Peyer's patch (tissue), 4 donors: ENCODE results near the gene ZNF598. TPM values are rescaled to one million over a fixed set of nuclear protein-coding genes. Genes with fewer than 3 reads are reported as not detected.

Experiments used
- DNase-seq, 3 donors: peaks; one replicate each; pipeline ENCODE4 v3.0.0-alpha.2; 2017 to 2019
- H3K27ac ChIP-seq, 4 donors: fragments of 200-600 bp; sonication (generic); one replicate each; pipeline ENCODE4 v1.5.1; 2016 to 2019
- H3K27me3 ChIP-seq, 2 donors: fragments of 200-600 bp; sonication (generic); one replicate each; pipeline ENCODE4 v1.5.1; 2019
- H3K36me3 ChIP-seq, 3 donors: fragments of 200-600 bp; sonication (generic); one replicate each; pipeline ENCODE4 v1.5.1; 2016 to 2019
- H3K4me1 ChIP-seq, 4 donors: fragments of 200-600 bp; sonication (generic); one replicate each; pipeline ENCODE4 v1.5.1; 2016 to 2019
- H3K4me3 ChIP-seq, 4 donors: fragments of 200-600 bp; sonication (generic); 1 replicate in 3 of 4; 2 replicates in 1 of 4; pipeline ENCODE4 v1.5.1; 2016 to 2019; ENCODE audit warnings: mild to moderate bottlenecking in 1 of 4
- H3K9me3 ChIP-seq, 4 donors: fragments of 200-600 bp; sonication (generic); one replicate each; pipeline ENCODE4 v1.5.1; 2016 to 2019; ENCODE audit warnings: mild to moderate bottlenecking in 1 of 4
- POLR2A ChIP-seq, 2 donors: fragments of 450-650 bp; IDR thresholded peaks; one replicate each; pipeline ENCODE4 v1.5.1; 2017; ENCODE audit warnings: antibody characterized with exemption in 2 of 2, mild to moderate bottlenecking in 2 of 2, moderate library complexity in 2 of 2
- total RNA-seq, 4 donors: library from RNA; depleted of rRNA; stranded (reverse); fragments of >200 nt; gene quantifications; one replicate each; pipeline ENCODE4 v1.1.0, GENCODE V29; 2016
- TF ChIP-seq, protein P1 (sequence below), 6 experiments: fragments of 450-650 bp in 4 of 6; fragments of 200-600 bp in 2 of 6; sonication (generic) in 1 of 6; IDR thresholded peaks; one replicate each; pipeline ENCODE4 v1.5.1; 2017 to 2019; ENCODE audit warnings: antibody characterized with exemption in 6 of 6, mild to moderate bottlenecking in 3 of 6, moderate library complexity in 1 of 6

ZNF598 gene
- total RNA-seq, 4 donors from 2014 or later = 48.5 to 84.0 (median 51.4) TPM

DNA sequence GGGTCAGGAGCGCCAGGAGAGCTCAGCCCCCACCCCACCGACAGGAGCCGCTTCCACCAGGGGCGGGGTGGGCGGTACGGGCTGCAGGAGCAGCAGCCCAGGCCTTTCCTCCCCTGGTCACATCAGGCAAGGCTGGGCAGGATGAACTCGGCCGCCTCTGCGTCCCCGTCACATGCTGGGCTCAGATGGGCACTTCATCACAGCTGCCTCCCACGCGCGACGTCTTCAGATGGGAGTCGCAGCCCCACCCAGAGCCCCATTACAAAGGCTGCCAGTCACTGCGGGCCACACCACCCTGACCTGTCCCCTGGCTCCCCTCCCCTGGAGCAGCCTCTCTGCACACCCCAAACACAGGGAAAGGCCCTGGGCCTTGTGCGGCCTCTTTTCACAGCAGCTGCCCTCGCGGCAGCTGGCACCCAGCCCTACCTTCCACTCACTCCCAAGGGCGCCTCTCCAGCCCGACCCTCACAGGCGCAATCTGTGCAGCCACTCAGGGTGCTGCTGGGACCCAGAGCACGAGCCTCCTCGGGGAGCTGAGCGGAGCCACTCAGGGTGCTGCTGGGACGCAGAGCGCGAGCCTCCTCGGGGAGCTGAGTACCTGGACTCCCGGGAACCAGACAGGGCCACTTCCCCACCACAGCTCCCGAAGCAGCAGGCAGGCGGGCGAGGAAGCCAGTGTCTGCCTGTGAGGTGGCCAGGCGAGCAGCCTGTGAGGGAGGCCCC, 4.7 kb downstream of the ZNF598 start:
- TF ChIP-seq POLR2A (IDR thresholded peaks at IDR 0.05) = no peak
- TF ChIP-seq, protein P1, sequence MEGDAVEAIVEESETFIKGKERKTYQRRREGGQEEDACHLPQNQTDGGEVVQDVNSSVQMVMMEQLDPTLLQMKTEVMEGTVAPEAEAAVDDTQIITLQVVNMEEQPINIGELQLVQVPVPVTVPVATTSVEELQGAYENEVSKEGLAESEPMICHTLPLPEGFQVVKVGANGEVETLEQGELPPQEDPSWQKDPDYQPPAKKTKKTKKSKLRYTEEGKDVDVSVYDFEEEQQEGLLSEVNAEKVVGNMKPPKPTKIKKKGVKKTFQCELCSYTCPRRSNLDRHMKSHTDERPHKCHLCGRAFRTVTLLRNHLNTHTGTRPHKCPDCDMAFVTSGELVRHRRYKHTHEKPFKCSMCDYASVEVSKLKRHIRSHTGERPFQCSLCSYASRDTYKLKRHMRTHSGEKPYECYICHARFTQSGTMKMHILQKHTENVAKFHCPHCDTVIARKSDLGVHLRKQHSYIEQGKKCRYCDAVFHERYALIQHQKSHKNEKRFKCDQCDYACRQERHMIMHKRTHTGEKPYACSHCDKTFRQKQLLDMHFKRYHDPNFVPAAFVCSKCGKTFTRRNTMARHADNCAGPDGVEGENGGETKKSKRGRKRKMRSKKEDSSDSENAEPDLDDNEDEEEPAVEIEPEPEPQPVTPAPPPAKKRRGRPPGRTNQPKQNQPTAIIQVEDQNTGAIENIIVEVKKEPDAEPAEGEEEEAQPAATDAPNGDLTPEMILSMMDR (IDR thresholded peaks at IDR 0.05) = no peak
- Histone ChIP-seq H3K9me3 (no peaks in the 10 kb centered on the region), H3K27me3 (no peaks in the 10 kb centered on the region), H3K4me1 (peaks cover 16 to 51% (median 24%) of the 10 kb centered on the region in 4 donors), H3K36me3 (peaks cover 0 to 35% (median 3%) of the 10 kb centered on the region in 3 donors), H3K27ac (no peak overlapping the region), H3K4me3 (no peak overlapping the region)
- no peak for DNase-seq

DNA sequence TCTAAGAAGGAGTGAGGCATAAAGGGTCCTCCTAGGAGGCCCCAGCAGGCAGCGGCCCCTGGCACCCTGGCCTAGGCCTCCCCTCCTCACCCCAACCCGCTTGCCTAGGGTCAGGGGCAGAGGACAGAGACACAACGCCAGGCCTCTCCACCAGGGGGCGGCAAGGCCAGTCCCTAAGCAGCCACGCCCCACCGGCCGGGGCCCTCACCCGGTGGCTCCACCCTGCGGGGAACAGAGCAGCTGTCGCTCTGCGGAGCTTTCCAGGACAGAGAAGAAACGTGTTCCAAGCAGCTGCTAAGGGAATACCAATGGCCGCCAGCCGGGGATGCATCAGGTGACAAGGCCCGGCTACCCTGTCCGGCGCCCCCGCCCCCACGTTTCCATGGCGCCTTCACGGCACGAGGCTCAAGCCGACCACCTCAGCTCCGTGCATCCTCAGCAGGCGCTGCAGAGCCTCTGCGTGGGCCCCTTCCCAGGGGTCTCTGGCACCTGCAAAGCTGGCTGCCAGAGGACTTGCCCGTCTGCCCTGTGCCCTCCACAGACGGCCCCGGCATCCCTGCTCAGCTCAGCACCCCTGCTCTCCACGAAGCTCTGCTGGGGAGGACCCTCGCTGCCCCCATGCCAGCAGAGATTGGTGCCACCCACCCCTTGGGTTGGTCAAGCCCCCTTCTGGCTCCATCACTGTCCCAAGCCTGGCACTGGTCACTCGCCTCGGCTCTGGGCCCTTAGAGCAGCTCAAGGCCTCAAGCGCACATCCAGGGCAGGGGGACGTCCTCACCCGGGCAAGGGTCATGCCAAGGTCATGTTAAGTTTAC, 5.6 kb downstream of the ZNF598 start:
- peak; percentile 93 to 96 (median 95) for DNase-seq
- Histone ChIP-seq H3K4me3 (peak overlapping the region in 1 of 4 donors; percentile 20), H3K27me3 (no peaks in the 10 kb centered on the region), H3K4me1 (peaks cover 16 to 51% (median 24%) of the 10 kb centered on the region in 4 donors), H3K27ac (peak overlapping the region in 3 of 4 donors; percentile 49 to 72 (median 55)), H3K9me3 (no peaks in the 10 kb centered on the region), H3K36me3 (peaks cover 0 to 44% (median 3%) of the 10 kb centered on the region in 3 donors)
- TF ChIP-seq, protein P1 (IDR thresholded peaks at IDR 0.05) = peak; percentile 94 to 98 (median 98)
- TF ChIP-seq POLR2A (IDR thresholded peaks at IDR 0.05) = no peak

- Histone ChIP-seq H3K9me3 (no peaks in the 10 kb centered on the region), H3K4me1 (peaks cover 16 to 46% (median 19%) of the 10 kb centered on the region in 4 donors), H3K27me3 (no peaks in the 10 kb centered on the region), H3K4me3 (no peak overlapping the region), H3K36me3 (peaks cover 0 to 51% (median 3%) of the 10 kb centered on the region in 3 donors), H3K27ac (peak overlapping the region in 1 of 4 donors; percentile 72)
- TF ChIP-seq, protein P1 (IDR thresholded peaks at IDR 0.05) = no peak
- no peak for TF ChIP-seq POLR2A (IDR thresholded peaks at IDR 0.05)
- DNase-seq = no peak
Observed at GRCh38 chr16:2003231-2003826, 6.3 kb downstream of the ZNF598 start.

DNA sequence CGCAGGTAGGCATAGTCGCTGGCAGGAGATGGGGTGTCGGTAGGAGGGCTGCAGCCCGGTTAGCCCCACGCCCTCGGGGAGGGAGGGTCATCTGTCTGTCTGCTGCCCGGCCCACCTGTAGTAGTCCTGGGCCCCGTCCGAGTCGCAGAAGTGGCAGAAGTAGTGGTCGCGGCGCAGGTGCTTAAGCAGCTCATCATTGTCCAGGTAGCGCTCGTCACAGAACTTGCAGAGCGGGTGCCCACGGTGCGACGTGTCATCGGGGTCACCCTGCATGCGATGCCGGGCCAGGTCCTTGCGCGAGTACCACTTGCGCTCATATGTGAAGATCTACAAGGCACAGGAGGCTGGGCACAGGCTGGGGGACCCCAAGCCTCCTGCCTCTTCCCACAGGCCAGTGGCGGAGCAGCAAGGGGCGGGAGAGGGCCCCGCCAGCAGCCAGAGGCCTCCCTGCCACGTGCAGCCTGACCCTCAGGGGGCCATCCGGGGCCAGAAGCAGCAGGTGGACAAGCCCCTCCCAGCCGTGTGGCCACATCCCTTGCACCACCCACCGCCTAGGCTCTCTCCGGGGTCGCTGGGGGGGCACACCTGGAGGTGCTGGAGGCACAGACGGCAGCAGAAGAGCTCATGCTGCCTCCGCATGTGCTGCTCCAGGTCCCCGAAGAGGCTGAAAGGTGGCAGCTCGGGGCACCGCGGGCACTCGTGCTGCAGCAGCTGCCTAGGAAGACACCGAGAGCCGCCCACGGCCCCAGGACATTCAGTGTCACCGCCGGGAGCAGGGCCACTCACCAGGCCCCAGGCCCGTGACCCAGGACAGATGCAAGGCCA, 7.0 kb downstream of the ZNF598 start:
- Histone ChIP-seq H3K4me3 (no peak overlapping the region), H3K4me1 (peaks cover 9 to 44% (median 12%) of the 10 kb centered on the region in 4 donors), H3K27me3 (no peaks in the 10 kb centered on the region), H3K27ac (no peak overlapping the region), H3K9me3 (no peaks in the 10 kb centered on the region), H3K36me3 (peaks cover 0 to 58% (median 3%) of the 10 kb centered on the region in 3 donors)
- no peak for DNase-seq
- TF ChIP-seq, protein P1 (IDR thresholded peaks at IDR 0.05) = no peak
- no peak for TF ChIP-seq POLR2A (IDR thresholded peaks at IDR 0.05)
